NB4 (cell line): Measurements from ENCODE around the gene CHI3L2.

ENCODE experiments used
- CTCF ChIP-seq: IDR thresholded peaks from one replicate; pipeline ENCODE4 v1.5.1; 2012; ENCODE audit warnings: low read depth, low read length
- MAX ChIP-seq: IDR thresholded peaks from 2 replicates; pipeline ENCODE4 v1.6.1; 2011; ENCODE audit warnings: low read depth, low read length
- MYC ChIP-seq: IDR thresholded peaks from 2 replicates; pipeline ENCODE4 v1.6.1; 2011; ENCODE audit warnings: low read depth, low read length
- POLR2A ChIP-seq: IDR thresholded peaks from 2 replicates; pipeline ENCODE4 v1.6.1; 2011; ENCODE audit warnings: mild to moderate bottlenecking; ENCODE audit not compliant: insufficient read length; ENCODE audit errors: extremely low read depth

- TF ChIP-seq CTCF (no peak), POLR2A (no peak), MAX (no peak), MYC (no peak)
These were observed 34.6 kb upstream of the CHI3L2 start for GRCh38 chr1:111192658-111193519.
